GM19438 (cell line): Measurements from ENCODE around the gene HK2.

Source experiments
- ATAC-seq: cut with Tn5 transposase; IDR thresholded peaks from one replicate; pipeline ENCODE4 v1.9.1; 2021; ENCODE audit warnings: low read depth; ENCODE audit not compliant: unreplicated experiment

Gene HK2

DNA sequence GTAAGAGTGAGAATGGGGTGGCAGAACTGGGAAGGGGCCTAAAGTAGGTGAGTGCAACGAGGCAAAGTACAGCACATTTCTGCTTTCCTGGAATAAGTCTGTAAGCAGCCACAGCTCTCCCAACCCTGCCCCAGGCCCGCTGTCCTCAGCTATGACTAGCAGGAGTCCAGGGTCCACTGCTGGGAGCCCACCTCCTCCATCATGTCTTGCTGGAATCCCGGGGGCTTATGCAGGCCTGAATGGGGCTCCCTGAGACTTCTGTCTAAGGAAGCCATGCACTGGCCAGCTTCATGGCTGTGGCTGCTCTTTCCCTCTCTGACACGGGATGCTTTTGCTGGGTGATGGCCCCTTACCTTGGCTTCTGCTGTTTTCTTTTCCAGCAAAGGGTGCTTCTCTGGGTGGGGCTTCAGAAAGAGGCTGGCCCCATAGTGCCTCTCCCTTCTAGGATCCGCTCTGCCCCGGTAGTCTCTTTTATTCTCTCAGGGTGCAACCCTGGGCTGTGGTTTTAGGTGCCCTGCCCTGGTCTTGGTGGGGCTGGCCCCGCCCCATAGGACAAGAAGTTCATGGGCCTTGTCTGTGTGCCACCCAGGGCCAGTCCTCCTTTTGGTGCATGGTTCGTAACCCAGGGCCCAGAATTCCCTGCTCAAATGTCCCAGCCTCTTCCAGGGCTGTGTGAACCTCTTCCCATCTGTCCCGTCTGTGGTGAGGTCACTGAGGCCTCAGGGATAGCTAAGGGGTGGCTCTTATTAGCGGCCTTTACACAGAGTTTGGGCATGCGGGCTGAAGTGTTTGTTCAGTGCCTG is 90.7 kb downstream of the HK2 start:
- ATAC-seq: no peak

DNA sequence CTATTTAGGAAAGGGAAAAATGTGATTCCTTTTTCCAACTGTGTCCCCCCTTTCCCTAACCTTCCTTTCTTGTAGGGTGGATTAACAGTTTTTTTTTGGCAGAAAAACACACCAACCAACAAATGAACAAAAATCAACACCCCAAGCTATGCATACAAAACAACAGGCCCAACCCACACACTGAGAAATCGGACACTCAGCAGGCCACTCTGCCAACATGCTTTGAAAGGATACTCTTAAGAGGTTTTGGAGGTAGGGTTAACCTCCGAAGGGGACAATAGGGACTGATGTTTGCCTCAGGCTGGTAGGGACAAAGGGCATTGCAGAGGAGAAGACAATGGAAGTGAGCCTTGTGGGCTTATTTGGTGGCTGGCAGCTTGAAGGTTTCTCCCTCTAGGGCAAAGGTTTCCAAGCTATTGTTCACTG is 91.4 kb downstream of the HK2 start:
- no peak for ATAC-seq

DNA sequence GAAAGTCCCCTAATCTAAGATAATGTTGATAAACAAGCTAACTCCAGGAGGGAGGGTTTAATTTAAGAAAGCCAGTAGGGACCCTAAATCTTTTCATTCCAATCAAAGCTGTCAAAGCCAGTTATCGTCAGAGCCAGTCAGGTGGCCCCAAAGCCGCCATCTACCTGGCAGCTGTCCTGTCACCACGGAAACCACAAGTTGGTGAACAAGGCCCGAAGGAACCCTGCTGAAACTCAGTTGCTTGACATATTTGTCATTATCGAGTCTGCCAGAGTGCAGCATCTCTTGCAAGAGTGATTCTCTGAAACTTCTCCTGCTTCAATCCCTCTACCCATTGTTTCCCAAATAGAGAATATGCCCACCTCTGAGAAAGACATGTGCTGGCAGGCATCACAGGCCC is 93.7 kb downstream of the HK2 start:
- ATAC-seq: no peak

DNA sequence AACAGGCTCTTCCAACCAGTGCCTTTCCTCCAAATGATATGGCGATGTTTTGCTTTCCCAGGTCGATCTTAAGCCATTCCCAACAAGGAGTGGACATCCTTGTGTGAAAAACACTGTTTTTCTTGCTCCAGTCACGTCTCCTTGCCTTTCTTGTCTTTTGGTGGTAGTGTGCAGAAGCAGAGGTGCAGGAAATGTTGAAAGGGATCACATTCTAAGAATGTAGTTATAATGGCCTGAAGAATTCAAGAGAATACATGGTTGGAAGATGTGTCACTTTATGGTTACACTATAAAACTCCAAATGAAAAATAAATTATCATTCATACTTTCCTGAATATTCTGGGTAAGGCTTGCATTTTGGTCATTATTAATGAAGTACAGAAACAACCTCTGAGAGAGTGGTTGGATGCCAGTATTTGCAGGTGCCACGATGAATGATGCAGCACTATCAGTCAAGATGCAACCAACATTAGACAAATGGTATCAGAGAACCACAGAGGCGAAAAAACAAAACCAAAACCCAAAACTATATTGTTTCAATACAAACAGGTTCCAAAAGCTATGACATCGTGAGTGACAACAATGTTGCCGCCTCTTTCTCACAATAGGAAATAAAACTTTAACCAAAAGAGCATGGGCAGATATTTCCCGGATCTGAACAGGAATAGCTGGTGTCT is 97.0 kb downstream of the HK2 start:
- no peak for ATAC-seq

DNA sequence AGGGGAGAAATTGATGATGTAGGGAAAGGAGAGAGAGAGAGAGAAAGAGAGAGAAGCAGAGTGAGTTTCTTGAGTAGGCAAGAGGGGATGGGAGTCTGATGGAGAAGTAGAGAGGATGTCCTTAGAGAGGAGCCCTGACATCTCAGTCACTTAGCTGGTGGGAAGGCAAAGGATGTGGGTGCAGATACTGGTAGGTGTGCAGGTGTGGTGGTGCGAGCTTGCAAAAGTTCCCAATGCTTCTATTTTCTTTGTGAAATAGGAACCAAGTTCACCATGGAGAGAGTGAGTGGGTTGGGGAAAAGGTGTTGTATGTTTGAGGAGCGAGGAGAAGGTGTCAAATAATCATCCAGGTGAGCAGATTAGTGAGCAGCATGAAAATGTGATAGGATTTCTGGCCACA is 98.0 kb downstream of the HK2 start:
- ATAC-seq: no peak

DNA sequence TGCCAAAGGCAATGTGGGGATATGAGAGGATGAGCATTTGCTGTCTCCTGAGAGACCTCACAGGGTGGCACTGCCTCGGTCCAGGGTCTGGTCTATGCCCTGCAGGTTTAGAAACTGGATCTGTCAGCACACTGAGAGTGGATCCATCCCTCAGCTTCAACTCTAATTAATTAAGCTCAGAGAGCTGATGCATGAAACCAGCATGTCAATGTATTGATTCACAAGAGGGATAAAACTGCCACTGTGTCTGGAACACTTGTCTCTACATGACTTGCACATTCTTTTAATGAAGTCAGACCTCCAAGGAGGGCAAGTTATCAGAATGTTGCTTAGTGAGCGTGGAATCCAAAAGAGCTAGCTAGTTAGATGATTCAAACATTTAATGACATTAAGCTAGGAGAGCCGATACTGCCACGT is 102.1 kb downstream of the HK2 start:
- no peak for ATAC-seq

DNA sequence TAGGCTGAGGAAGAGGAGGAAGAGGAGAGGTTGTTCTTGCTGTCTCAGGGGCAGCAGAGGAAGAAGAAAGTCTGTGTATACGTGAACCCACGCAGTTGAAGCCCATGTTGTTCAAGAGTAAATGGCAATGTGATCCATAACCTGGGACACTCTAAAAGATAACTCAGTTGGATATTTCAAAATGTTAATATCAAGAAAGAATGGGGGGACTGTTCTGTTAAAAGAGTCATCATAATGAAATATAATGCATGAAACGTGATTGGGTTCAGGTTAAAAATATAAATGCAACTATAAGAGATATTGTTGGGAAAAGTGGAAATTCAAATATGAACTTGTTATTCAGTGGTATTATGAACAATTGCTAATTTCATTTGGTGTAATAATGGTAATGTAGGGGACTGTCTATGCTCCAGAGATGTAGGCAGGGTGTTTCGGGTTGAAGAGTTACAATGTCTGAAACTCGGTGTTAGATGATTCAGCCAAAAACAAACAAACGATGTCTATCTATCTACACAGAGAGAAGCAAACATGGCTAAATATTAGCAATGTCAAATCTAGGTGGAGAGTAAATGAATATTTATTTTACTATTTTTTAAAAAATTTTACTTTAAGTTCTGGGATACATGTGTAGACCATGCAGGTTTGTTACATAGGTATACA is 103.4 kb downstream of the HK2 start:
- ATAC-seq: no peak

DNA sequence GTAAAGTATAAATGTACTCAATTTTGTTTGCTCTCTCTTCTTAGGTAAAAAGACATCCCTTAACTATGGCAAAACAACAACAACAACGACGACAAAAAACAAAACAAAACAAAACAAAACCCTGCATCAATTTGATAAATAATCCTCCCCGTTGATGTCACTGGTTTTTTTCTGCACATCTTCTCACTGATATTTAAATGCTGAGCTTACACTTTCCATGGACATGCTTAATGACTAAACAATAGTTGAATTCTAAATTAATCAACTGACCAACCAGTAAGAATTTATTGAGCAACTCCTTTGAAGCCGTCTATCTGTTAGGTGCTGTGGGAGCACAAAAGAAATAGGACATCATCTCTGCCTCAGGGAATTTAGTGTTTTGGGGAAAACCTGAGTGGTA is 104.3 kb downstream of the HK2 start:
- no peak for ATAC-seq

DNA sequence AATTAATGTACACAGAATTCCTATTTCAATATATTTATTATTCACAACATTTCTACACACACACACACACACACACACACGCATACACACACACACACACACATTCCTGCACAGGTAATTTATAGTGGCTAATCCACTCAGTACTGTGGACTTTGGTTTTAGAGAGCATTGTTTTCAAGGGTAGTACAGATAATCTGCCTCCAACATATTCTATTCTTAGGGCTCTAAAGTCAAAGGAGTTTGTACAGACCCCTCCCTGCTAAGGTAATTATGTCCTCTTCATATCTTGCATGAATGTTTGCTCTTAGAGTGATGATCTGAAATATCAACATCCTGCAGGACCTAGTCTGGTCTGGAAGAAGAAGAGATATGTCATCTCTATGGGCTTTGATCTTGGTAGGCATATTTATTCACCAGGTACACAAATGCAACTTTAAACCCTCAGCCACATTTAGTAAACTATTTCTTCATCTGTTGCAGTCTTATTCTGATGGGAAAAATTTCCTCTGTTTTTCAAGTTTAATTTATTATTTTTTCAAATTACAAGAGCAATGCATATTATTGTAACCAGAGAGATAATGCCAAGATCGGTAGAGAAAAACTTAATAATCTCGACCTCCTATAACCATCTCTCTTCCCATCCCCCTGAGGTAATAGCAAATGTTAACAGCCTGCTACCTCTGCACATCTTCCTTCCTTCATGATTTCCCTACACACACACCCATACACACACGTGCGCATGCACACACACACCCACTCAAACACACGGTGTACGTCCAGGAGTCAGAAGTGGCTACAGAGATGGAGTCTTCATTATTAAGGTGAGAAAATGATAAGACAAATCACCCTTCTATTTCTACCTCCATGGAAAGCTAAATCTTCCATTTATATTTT is 106.2 kb downstream of the HK2 start:
- no peak for ATAC-seq

DNA sequence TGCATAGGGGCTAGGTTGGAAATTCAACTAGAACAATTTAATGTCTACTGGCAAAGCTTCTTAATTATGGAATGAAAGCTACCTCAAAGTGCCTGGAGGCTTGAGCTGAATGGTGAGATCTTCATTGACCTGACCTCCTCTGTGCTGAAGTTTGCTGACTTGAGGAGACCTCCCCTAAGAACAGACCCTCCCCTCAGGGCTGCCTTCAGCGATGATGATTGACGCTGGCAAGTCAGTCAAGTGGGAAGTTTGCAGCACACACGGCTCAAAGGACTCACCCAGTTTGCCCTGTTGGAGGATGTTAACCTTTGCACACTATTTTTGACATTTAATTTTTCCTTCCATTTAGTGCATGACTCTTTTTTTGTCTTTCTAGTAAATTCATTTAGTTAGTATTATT is 107.4 kb downstream of the HK2 start:
- ATAC-seq: no peak

DNA sequence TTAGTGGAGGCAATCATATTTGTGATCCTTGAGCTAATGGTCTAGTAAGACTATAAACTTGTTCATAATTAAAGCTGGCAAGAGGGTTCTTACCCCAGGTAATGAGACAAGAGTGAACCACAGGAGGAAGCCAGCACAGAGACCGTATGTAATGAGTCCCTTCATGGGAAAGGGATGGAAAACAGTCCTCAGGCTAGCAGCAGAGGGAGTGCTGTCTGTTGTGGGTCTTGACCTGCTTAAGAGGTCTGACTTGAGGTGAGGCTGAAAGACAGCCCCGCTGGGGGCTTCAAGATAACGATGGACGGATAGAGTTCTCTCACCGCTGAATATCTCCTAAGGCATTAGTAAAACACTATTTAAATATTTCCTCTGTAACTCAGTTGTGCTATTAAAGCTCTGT is 108.3 kb downstream of the HK2 start:
- ATAC-seq: no peak
